Mesothelial cell of epicardium (in vitro differentiated cells): Measurements from ENCODE around the gene IMPDH2. TPM values are rescaled to one million over a fixed set of nuclear protein-coding genes. Genes with fewer than 3 reads are reported as not detected.

ENCODE experiments used
- DNase-seq, 2 experiments: peaks; one replicate each; pipeline ENCODE4 v3.0.0; 2021; ENCODE audit warnings: low spot score in 2 of 2; ENCODE audit not compliant: unreplicated experiment in 2 of 2
- H3K27ac Mint-ChIP-seq: 2 replicates; pipeline ENCODE4 v1.8.0; 2021; ENCODE audit warnings: mixed read lengths
- H3K27me3 Mint-ChIP-seq: 2 replicates; pipeline ENCODE4 v1.8.0; 2021; ENCODE audit warnings: low read depth, mixed read lengths
- H3K36me3 Mint-ChIP-seq: 2 replicates; pipeline ENCODE4 v1.8.0; 2021; ENCODE audit warnings: mixed read lengths
- H3K4me1 Mint-ChIP-seq: 2 replicates; pipeline ENCODE4 v1.8.0; 2021; ENCODE audit warnings: mixed read lengths
- H3K4me3 Mint-ChIP-seq: 2 replicates; pipeline ENCODE4 v1.8.0; 2021; ENCODE audit warnings: mild to moderate bottlenecking, moderate library complexity, mixed read lengths
- H3K9me3 Mint-ChIP-seq: 2 replicates; pipeline ENCODE4 v1.8.0; 2021; ENCODE audit warnings: mixed read lengths
- total RNA-seq: library from RNA; stranded (reverse); gene quantifications from 3 replicates; pipeline ENCODE4 v1.2.1, GENCODE V29; 2021
- TF ChIP-seq, protein P1 (sequence below): fragments of 200-600 bp; sonication (generic); IDR thresholded peaks from one replicate; pipeline ENCODE4 v1.5.0; 2021; ENCODE audit warnings: antibody characterized with exemption; ENCODE audit not compliant: unreplicated experiment

Gene IMPDH2
- 207 to 217 TPM (median 216 TPM) in 3 replicates for total RNA-seq

DNA sequence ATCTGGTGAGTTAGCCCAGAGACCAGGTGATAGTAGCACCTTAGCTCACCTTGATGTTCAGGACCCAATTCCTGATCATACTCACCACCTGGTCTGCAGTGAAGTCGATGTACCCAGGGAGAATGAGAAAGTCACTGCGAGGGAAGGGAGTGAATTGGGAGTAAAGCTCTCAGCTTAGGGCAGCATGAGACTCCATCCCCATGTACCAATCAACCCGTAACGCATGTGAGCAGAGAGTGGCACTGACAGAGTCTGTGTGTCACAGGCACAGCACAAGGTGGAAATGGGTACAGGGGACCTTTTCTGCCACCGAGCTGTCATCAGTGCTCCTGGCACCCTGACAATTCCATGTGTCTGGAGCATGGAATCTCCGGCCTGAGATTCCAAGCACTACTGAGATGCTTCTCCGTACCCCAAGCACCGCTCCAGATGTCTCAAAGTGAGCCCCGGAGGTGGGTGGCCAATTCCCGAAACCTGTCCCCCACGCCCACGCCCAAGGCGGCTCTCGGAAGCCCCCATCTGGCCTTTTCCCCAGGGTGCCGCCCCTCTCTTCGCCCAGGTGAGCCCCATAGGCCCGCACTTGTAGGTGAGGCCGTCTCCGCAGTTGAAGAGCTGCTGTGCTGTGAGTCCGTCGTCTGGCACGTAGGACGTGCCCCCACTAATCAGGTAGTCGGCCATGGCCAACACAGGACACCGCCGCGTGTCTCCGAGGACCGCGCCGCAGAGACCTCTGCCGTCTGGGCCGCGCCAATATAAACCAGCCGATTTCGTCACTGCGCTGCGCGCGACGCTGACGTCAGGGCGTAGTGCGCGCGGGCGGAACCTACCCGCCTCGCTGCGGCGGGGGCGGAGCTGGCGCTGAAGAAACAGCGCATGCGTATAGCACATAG is at the start of gene IMPDH2:
Gene IMPDH2, minus strand, starts transcription at position 726 of the 890 bp plus-strand sequence. Its CDS starts 48 bp downstream, at position 678.
- peak within 1 kb of the TSS; percentile 97 for H3K27ac Mint-ChIP-seq
- no peaks in the 10 kb centered on the region for H3K9me3 Mint-ChIP-seq
- TF ChIP-seq, protein P1, sequence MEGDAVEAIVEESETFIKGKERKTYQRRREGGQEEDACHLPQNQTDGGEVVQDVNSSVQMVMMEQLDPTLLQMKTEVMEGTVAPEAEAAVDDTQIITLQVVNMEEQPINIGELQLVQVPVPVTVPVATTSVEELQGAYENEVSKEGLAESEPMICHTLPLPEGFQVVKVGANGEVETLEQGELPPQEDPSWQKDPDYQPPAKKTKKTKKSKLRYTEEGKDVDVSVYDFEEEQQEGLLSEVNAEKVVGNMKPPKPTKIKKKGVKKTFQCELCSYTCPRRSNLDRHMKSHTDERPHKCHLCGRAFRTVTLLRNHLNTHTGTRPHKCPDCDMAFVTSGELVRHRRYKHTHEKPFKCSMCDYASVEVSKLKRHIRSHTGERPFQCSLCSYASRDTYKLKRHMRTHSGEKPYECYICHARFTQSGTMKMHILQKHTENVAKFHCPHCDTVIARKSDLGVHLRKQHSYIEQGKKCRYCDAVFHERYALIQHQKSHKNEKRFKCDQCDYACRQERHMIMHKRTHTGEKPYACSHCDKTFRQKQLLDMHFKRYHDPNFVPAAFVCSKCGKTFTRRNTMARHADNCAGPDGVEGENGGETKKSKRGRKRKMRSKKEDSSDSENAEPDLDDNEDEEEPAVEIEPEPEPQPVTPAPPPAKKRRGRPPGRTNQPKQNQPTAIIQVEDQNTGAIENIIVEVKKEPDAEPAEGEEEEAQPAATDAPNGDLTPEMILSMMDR, result no peak
- H3K36me3 Mint-ChIP-seq, result peaks cover 19% of the 10 kb centered on the region
- peak; percentile 86 to 93 for DNase-seq
- H3K4me3 Mint-ChIP-seq, result peak within 1 kb of the TSS; percentile 91
- no peaks in the 10 kb centered on the region for H3K27me3 Mint-ChIP-seq
- peaks cover 19% of the 10 kb centered on the region for H3K4me1 Mint-ChIP-seq

DNA sequence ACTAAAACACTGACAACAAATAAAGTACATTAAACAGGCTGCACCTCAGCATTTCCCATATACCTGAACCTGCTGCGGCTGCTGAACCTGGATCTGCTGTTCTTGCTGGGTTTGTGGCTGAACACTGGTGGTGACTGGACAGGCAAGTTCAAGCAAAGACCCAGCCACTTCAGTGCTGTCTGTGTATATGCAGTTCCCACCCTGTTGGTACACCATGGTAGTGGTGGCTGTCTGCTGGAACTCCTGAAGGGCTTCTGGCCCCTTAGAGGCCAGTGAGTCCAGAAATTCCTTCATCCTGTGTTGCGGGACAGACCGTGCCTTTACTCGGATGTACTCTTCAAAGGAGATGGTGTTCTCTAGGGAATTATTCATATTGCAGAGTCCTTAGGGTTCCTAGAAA is 47.4 kb upstream of the IMPDH2 start:
- Mint-ChIP-seq H3K27me3 (no peaks in the 10 kb centered on the region), H3K4me1 (no peaks in the 10 kb centered on the region), H3K27ac (no peak overlapping the region), H3K36me3 (peaks cover 12% of the 10 kb centered on the region), H3K4me3 (no peak overlapping the region), H3K9me3 (no peaks in the 10 kb centered on the region)
- TF ChIP-seq, protein P1, result no peak
- DNase-seq, result no peak

DNA sequence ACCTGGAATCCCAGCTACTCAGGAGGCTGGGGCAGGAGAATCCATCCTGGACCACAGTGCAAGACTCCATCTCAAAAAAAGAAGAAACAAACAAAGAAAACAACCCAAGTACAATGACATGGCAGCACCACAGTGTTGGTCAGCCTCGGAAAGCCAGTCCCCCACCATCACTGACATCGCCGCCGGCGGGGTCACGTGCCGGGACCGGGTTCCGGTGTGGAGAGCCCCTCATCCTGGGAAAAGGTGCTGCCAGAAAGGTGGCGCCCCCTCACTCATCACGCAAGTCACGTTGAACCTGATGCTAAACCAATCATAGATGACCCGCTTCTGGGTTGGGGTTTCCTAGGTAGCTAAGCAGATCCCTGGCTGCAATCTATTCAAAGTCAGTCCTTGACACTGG is 46.9 kb upstream of the IMPDH2 start:
- TF ChIP-seq, protein P1, result no peak
- Mint-ChIP-seq H3K36me3 (peaks cover 14% of the 10 kb centered on the region), H3K27ac (no peak overlapping the region)

DNA sequence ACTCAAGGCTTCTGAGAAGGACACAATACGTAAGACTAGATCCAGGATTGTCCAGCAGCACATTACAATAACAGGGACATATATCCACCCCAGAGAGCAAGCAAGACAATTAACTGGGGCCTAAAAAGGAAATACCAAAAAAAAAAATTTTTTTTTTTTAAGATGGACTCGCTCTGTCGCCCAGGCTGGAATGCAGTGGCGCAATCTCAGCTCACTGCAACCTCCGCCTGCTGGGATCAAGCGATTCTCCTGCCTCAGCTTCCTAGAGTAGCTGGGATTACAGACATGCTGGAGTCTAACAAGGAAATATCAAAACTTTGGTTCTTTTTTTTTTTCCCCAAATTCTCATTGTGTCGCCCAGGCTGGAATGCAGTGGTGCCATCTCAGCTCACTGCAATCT is 28.8 kb upstream of the IMPDH2 start:
- no peak overlapping the region for H3K27ac Mint-ChIP-seq
- no peaks in the 10 kb centered on the region for H3K9me3 Mint-ChIP-seq
- no peak for DNase-seq
- H3K36me3 Mint-ChIP-seq, result peaks cover 21% of the 10 kb centered on the region
- no peaks in the 10 kb centered on the region for H3K27me3 Mint-ChIP-seq
- H3K4me1 Mint-ChIP-seq, result no peaks in the 10 kb centered on the region
- TF ChIP-seq, protein P1, result no peak
- no peak overlapping the region for H3K4me3 Mint-ChIP-seq

More for the DNA sequence above, 46.9 kb upstream of the IMPDH2 start:
- no peak overlapping the region for H3K4me3 Mint-ChIP-seq
- H3K27me3 Mint-ChIP-seq, result no peaks in the 10 kb centered on the region
- DNase-seq, result no peak
- no peaks in the 10 kb centered on the region for H3K4me1 Mint-ChIP-seq
- no peaks in the 10 kb centered on the region for H3K9me3 Mint-ChIP-seq

DNA sequence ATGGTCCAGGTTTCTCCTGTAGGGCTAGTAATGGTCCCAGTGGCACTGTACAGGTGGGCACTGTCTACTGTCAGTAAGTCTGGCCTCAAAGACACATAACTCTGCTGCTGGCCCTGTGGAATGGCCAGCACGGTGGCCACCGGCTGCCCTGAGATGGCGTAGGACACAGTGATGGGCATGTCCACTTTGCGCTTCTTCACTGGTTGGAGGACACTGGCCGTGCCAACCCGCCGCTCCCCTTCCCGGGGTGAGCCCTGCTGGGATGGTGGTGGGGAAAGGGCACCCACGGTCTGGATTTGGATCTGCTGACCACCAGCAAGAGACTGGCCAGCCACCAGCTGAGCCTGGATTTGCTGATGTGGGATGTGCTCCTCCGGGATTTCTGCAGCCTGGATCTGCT is 28.1 kb upstream of the IMPDH2 start:
- no peak overlapping the region for H3K4me3 Mint-ChIP-seq
- no peak overlapping the region for H3K27ac Mint-ChIP-seq
- no peaks in the 10 kb centered on the region for H3K4me1 Mint-ChIP-seq
- peaks cover 24% of the 10 kb centered on the region for H3K36me3 Mint-ChIP-seq
- TF ChIP-seq, protein P1, result no peak
- H3K27me3 Mint-ChIP-seq, result no peaks in the 10 kb centered on the region
- DNase-seq, result no peak
- H3K9me3 Mint-ChIP-seq, result no peaks in the 10 kb centered on the region
